GM19035 (cell line): ENCODE results near the gene SPATA2L.

Experiments
- ATAC-seq: cut with Tn5 transposase; IDR thresholded peaks from one replicate; pipeline ENCODE4 v1.9.1; 2021; ENCODE audit not compliant: unreplicated experiment

Gene SPATA2L

GRCh38 chr16:89658221-89658879 is 43.2 kb downstream of the SPATA2L start:
- no peak for ATAC-seq

DNA sequence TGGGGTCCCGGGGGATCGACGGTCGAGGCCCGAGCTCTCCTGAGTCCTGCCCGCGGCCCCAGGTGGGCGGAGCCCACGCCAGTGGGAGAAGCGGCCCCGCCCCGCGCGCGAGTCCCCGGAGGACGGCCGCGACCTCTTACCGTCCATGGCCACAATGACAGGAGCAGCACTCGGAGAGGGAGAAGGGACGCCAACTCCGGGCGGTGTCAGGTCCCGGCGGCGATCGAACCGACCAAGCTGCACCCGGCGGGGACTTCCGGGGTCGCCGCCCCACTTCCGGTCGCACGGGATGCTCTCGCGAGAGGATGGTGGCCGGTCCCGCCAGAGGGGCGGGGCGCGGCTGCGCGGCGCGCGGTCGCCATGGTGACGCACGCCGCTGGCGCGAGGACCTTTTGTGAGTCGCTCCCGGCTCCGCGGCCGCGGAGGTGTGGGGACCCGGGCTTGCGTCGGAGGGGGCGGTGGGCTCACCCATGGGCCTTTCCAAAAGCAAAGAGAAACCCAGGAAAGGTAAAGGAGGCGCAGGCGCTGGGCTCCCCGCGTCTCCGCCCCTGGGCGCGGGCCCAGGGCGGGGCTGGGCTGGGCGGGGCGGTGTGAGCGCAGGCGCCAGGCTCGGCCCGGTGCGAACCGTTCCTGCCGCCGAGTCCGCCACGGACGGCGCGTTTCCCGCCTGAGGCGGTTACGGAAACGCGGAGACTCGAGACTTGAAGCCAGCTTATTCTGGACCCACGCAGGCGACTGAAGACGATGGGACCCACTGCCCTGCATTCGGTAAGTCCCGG is 43.9 kb downstream of the SPATA2L start, which contains the start of the genes CHMP1A and SPATA33:
CHMP1A (minus strand) TSS at position 267 of the 779 bp plus-strand sequence; CDS start at position 147, 120 bp downstream.
SPATA33 (plus strand) TSS at position 395 of the 779 bp plus-strand sequence; CDS start at position 471, 76 bp downstream.
- peak; percentile 92 for ATAC-seq

- no peak for ATAC-seq
Observed at GRCh38 chr16:89656435-89657121, 44.9 kb downstream of the SPATA2L start.

GRCh38 chr16:89655062-89655643 is 46.4 kb downstream of the SPATA2L start:
- ATAC-seq: no peak

DNA sequence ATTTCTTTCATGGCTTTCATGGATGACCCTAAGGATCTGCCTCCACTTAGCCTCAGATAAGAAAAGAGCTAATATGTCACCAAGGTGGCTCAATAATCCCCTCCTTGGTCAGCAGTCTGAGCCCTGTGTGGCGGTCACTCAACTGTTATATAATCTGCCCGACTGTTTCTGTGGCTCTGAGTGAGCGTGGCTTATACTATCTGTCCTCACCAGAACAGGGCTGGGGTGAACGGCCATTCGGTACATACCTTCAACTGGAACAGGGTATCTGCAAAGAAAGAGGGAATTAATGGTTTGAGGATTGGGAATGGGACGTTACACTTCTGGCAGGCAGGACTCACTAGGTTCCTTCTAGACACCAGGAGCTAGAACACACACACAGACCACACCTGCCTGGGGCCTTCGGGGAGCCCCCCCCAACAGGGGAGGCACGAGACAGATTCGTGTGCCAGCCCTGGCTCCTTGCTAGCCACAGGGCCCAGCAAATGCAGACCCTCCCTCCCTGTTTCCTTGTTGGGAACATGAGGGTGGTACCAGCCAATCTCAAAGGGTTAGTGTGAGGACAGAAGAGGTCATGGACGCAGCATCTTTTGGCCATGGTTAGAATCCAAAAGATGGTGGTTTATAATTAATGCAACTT is 47.7 kb downstream of the SPATA2L start:
- ATAC-seq: no peak

GRCh38 chr16:89651584-89651983 is 49.9 kb downstream of the SPATA2L start:
- ATAC-seq: no peak

GRCh38 chr16:89646906-89647305 is 54.6 kb downstream of the SPATA2L start:
- ATAC-seq: no peak
